ENCODE data around the gene PAXIP1.

PAXIP1 gene

GRCh38 chr7:154911411-154911810, 91.5 kb downstream of the PAXIP1 start:
- no peak for DNase-seq

- no peak for DNase-seq
Measured at GRCh38 chr7:154910977-154911376, 91.9 kb downstream of the PAXIP1 start.

GRCh38 chr7:154910125-154910524, 92.8 kb downstream of the PAXIP1 start:
- no peak for DNase-seq

GRCh38 chr7:154909241-154910105, 93.5 kb downstream of the PAXIP1 start:
- DNase-seq, result no peak

GRCh38 chr7:154907651-154908620, 95.0 kb downstream of the PAXIP1 start:
- no peak for DNase-seq

- DNase-seq, result no peak
Measured at GRCh38 chr7:154906736-154907355, 96.1 kb downstream of the PAXIP1 start.

GRCh38 chr7:154906201-154906600, 96.7 kb downstream of the PAXIP1 start:
- DNase-seq, result no peak

- DNase-seq, result no peak
Measured at GRCh38 chr7:154905615-154906014, 97.3 kb downstream of the PAXIP1 start.

- DNase-seq, result no peak
Measured at GRCh38 chr7:154905146-154905545, 97.8 kb downstream of the PAXIP1 start.

- DNase-seq, result no peak
Measured at GRCh38 chr7:154903083-154903731, 99.7 kb downstream of the PAXIP1 start.

- no peak for DNase-seq
Measured at GRCh38 chr7:154902600-154903082, 100.3 kb downstream of the PAXIP1 start.

- no peak for DNase-seq
Measured at GRCh38 chr7:154899862-154900261, 103.1 kb downstream of the PAXIP1 start.

GRCh38 chr7:154898973-154899855, 103.7 kb downstream of the PAXIP1 start:
- DNase-seq, result no peak

GRCh38 chr7:154896076-154896475, 106.8 kb downstream of the PAXIP1 start:
- no peak for DNase-seq
